ENCODE measurements around the gene OR1I1.

- TF ChIP-seq CTCF (IDR thresholded peaks at IDR 0.05 in 2 of 3, conservative IDR thresholded peaks at IDR 0.05 in 1 of 3; ENCODE audit: borderline replicate concordance in 1 of 3, insufficient read depth in 1 of 3, low read depth in 2 of 3, low read length in 2 of 3) (no peak), POLR2AphosphoS5 (IDR thresholded peaks at IDR 0.05; ENCODE audit: low read depth, low read length) (no peak), REST (IDR thresholded peaks at IDR 0.05; ENCODE audit: low read depth) (no peak), EZH2phosphoT487 (IDR thresholded peaks at IDR 0.05; ENCODE audit: borderline replicate concordance) (no peak), SIN3A (IDR thresholded peaks at IDR 0.05; ENCODE audit: low read depth) (no peak)
These were observed 5.2 kb downstream of the OR1I1 start for GRCh38 chr19:15087182-15087581.

All from HCT116 (cell line).